GM12892 (cell line): ENCODE results near the gene POLR3A.
"Not testable (repeated sequence)": the region's sequence is repeated elsewhere in the genome, so short reads cannot be mapped to it uniquely, and the experiment has no call there.

Experiments
- DNase-seq: peaks from one replicate; pipeline ENCODE4 v3.0.0; 2011; ENCODE audit not compliant: insufficient read length
- FAIRE-seq: peaks from 2 replicates; lab custom pipeline; 2011; peaks lifted over from hg19 to GRCh38; lab: Jason Lieb, UNC
- POLR2A ChIP-seq: IDR thresholded peaks from 2 replicates; pipeline ENCODE4 v1.6.1; 2011; ENCODE audit warnings: low read depth, low read length, control low read depth
- POLR2AphosphoS5 ChIP-seq: IDR thresholded peaks from 2 replicates; pipeline ENCODE4 v1.6.1; 2011; ENCODE audit warnings: low read depth, low read length, control low read depth
- TAF1 ChIP-seq: IDR thresholded peaks from 2 replicates; pipeline ENCODE4 v1.6.1; 2011; ENCODE audit warnings: low read depth, mild to moderate bottlenecking, control low read depth, low read length, borderline replicate concordance

Gene POLR3A

GRCh38 chr10:78009662-78010061 lies 19.7 kb downstream of the POLR3A start:
- no peak for FAIRE-seq
- TF ChIP-seq POLR2A (no peak), TAF1 (no peak), POLR2AphosphoS5 (no peak)
- no peak for DNase-seq

GRCh38 chr10:78007172-78007571 lies 22.1 kb downstream of the POLR3A start:
- TF ChIP-seq POLR2AphosphoS5 = no peak
- no peak for TF ChIP-seq TAF1
- TF ChIP-seq POLR2A = no peak
- FAIRE-seq = no peak
- no peak for DNase-seq

GRCh38 chr10:78004215-78005026 lies 24.9 kb downstream of the POLR3A start:
- FAIRE-seq (no peak), DNase-seq (no peak)
- no peak for TF ChIP-seq TAF1
- TF ChIP-seq POLR2AphosphoS5 = no peak
- TF ChIP-seq POLR2A = no peak

GRCh38 chr10:78002541-78003288 lies 26.6 kb downstream of the POLR3A start:
- DNase-seq = no peak
- FAIRE-seq = no peak
- TF ChIP-seq TAF1 = no peak
- no peak for TF ChIP-seq POLR2A
- no peak for TF ChIP-seq POLR2AphosphoS5

- DNase-seq = no peak
- no peak for FAIRE-seq
- TF ChIP-seq POLR2A (no peak), POLR2AphosphoS5 (no peak), TAF1 (no peak)
Observed at GRCh38 chr10:78000956-78001472, 28.3 kb downstream of the POLR3A start.

GRCh38 chr10:78000206-78000605 lies 29.1 kb downstream of the POLR3A start:
- no peak for TF ChIP-seq POLR2AphosphoS5
- TF ChIP-seq POLR2A = no peak
- TF ChIP-seq TAF1 = no peak
- DNase-seq (no peak), FAIRE-seq (no peak)

- not testable (repeated sequence) for FAIRE-seq, DNase-seq
Observed at GRCh38 chr10:77998780-77999179, 30.5 kb downstream of the POLR3A start.

- DNase-seq (no peak), FAIRE-seq (no peak)
- TF ChIP-seq TAF1 (no peak), POLR2A (no peak), POLR2AphosphoS5 (no peak)
Observed at GRCh38 chr10:77993620-77994019, 35.7 kb downstream of the POLR3A start.

GRCh38 chr10:77989081-77989724 lies 40.1 kb downstream of the POLR3A start:
- FAIRE-seq = no peak
- TF ChIP-seq TAF1 (no peak), POLR2A (no peak), POLR2AphosphoS5 (no peak)
- DNase-seq = no peak

- TF ChIP-seq POLR2A (no peak), TAF1 (no peak), POLR2AphosphoS5 (no peak)
- DNase-seq (no peak), FAIRE-seq (no peak)
Observed at GRCh38 chr10:77987671-77988255, 41.6 kb downstream of the POLR3A start.

GRCh38 chr10:77984986-77985385 lies 44.3 kb downstream of the POLR3A start:
- TF ChIP-seq POLR2AphosphoS5 (no peak), POLR2A (no peak), TAF1 (no peak)
- no peak for FAIRE-seq
- no peak for DNase-seq
